ENCODE results near the gene HOXC6.
A peak's percentile ranks its signal among the peaks of the same experiment; 100 is the strongest.

Gene HOXC6

GRCh38 chr12:54016051-54016450 is 12.2 kb upstream of the HOXC6 start:
- no peak for DNase-seq (ENCODE audit: low read depth)

GRCh38 chr12:54016478-54016964 is 11.7 kb upstream of the HOXC6 start:
- DNase-seq (ENCODE audit: low read depth): no peak

- no peak for DNase-seq (ENCODE audit: low read depth)
These were observed 11.0 kb upstream of the HOXC6 start for GRCh38 chr12:54017027-54017788.

- DNase-seq (ENCODE audit: low read depth): peak; percentile 66
These were observed 10.3 kb upstream of the HOXC6 start for GRCh38 chr12:54017878-54018467.

GRCh38 chr12:54018468-54018984 is 9.7 kb upstream of the HOXC6 start:
- no peak for DNase-seq (ENCODE audit: low read depth)

GRCh38 chr12:54019091-54019811 is 9.0 kb upstream of the HOXC6 start:
- DNase-seq (ENCODE audit: low read depth): no peak

- DNase-seq (ENCODE audit: low read depth): no peak
These were observed 8.2 kb upstream of the HOXC6 start for GRCh38 chr12:54019924-54020590.

- DNase-seq (ENCODE audit: low read depth): no peak
These were observed 7.4 kb upstream of the HOXC6 start for GRCh38 chr12:54020591-54021405.

- DNase-seq (ENCODE audit: low read depth): no peak
These were observed 6.7 kb upstream of the HOXC6 start for GRCh38 chr12:54021432-54022013.

- DNase-seq (ENCODE audit: low read depth): no peak
These were observed 5.0 kb upstream of the HOXC6 start for GRCh38 chr12:54022960-54023884.

- no peak for DNase-seq (ENCODE audit: low read depth)
These were observed 4.1 kb upstream of the HOXC6 start for GRCh38 chr12:54024127-54024526.

GRCh38 chr12:54024581-54025305 is 3.5 kb upstream of the HOXC6 start:
- DNase-seq (ENCODE audit: low read depth): no peak

GRCh38 chr12:54025499-54026405 is 2.5 kb upstream of the HOXC6 start:
- DNase-seq (ENCODE audit: low read depth): no peak

GRCh38 chr12:54026640-54027441 is 1.4 kb upstream of the HOXC6 start:
- DNase-seq (ENCODE audit: low read depth): no peak

GRCh38 chr12:54027442-54027786 is 826 bp upstream of the HOXC6 start:
- no peak for DNase-seq (ENCODE audit: low read depth)

- no peak for DNase-seq (ENCODE audit: low read depth)
These were observed 1.5 kb downstream of the HOXC6 start for GRCh38 chr12:54029529-54030441.

Data from stimulated activated CD4-positive, alpha-beta T cell treated with anti-CD3 and anti-CD28 coated beads, Interleukin-2, amount 100 ng/mL, for 4 hours (primary cell).